DOHH2 (cell line): Measurements from ENCODE around the gene ATP9B.
A peak's percentile ranks its signal among the peaks of the same experiment; 100 is the strongest.

Source experiments
- H3F3A ChIP-seq: fragments of 200-600 bp; sonication (generic), shearing (Covaris generic); 2 replicates; pipeline ENCODE4 v1.6.0; 2016; ENCODE audit warnings: antibody characterized with exemption, mild to moderate bottlenecking; ENCODE audit not compliant: control insufficient read depth, insufficient read depth
- H3K27ac ChIP-seq: fragments of 200-600 bp; sonication (generic); 2 replicates; pipeline ENCODE4 v1.5.1; 2014; ENCODE audit warnings: low read depth, mild to moderate bottlenecking, low read length, moderate library complexity
- H3K27me3 ChIP-seq: fragments of 200-600 bp; sonication (generic); 2 replicates; pipeline ENCODE4 v1.6.1; 2014; ENCODE audit warnings: mild to moderate bottlenecking, low read length, mixed read lengths; ENCODE audit not compliant: control insufficient read depth
- H3K36me3 ChIP-seq: fragments of 200-600 bp; sonication (generic); 2 replicates; pipeline ENCODE4 v1.6.1; 2014; ENCODE audit warnings: mild to moderate bottlenecking, low read length, moderate library complexity, mixed read lengths; ENCODE audit not compliant: control insufficient read depth
- H3K4me1 ChIP-seq: fragments of 200-600 bp; sonication (generic); 2 replicates; pipeline ENCODE4 v1.6.1; 2014; ENCODE audit warnings: mild to moderate bottlenecking, low read length, mixed read lengths; ENCODE audit not compliant: control insufficient read depth
- H3K4me2 ChIP-seq: fragments of 200-600 bp; sonication (generic); 2 replicates; pipeline ENCODE4 v1.6.0; 2014; ENCODE audit warnings: mild to moderate bottlenecking, low read length, moderate library complexity
- H3K4me3 ChIP-seq: fragments of 200-600 bp; sonication (generic); 2 replicates; pipeline ENCODE4 v1.5.1; 2014; ENCODE audit warnings: mild to moderate bottlenecking, low read length, mixed read lengths
- H3K79me2 ChIP-seq: fragments of 200-600 bp; sonication (generic); 2 replicates; pipeline ENCODE4 v1.6.1; 2014; ENCODE audit warnings: mild to moderate bottlenecking, low read length, mixed read lengths; ENCODE audit not compliant: control insufficient read depth
- H3K9me2 ChIP-seq: fragments of 200-600 bp; sonication (generic); replicated peaks from 2 replicates; pipeline ENCODE4 v1.6.1; 2014; ENCODE audit warnings: mild to moderate bottlenecking, low read length, mixed read lengths; ENCODE audit not compliant: control insufficient read depth
- H3K9me3 ChIP-seq: fragments of 200-600 bp; sonication (generic); 2 replicates; pipeline ENCODE4 v1.6.1; 2014; ENCODE audit warnings: antibody characterized with exemption, low read length, mixed read lengths; ENCODE audit not compliant: control insufficient read depth, insufficient read depth
- H4K20me1 ChIP-seq: fragments of 200-600 bp; sonication (generic); 2 replicates; pipeline ENCODE4 v1.6.0; 2014; ENCODE audit warnings: low read depth, mild to moderate bottlenecking, antibody characterized with exemption, low read length, moderate library complexity; ENCODE audit not compliant: control insufficient read depth, insufficient read depth
- EZH2phosphoT487 ChIP-seq: fragments of 200-600 bp; sonication (generic); IDR thresholded peaks from 2 replicates; pipeline ENCODE4 v1.6.1; 2017; ENCODE audit warnings: borderline replicate concordance, mild to moderate bottlenecking, antibody characterized with exemption, low read length, moderate library complexity, mixed read lengths
- TF ChIP-seq, protein P1 (sequence below): fragments of 200-600 bp; sonication (generic); IDR thresholded peaks from one replicate; pipeline ENCODE4 v1.5.1; 2014; ENCODE audit warnings: antibody characterized with exemption, mild to moderate bottlenecking, low read depth, low read length; ENCODE audit not compliant: poor library complexity, severe bottlenecking

ATP9B gene

GRCh38 chr18:79241755-79242154 is 172.6 kb downstream of the ATP9B start:
- Histone ChIP-seq H3K4me2 (peak overlapping the region; percentile 62), H3K4me1 (peaks cover 51% of the 10 kb centered on the region), H3K9me3 (no peaks in the 10 kb centered on the region), H3K36me3 (no peaks in the 10 kb centered on the region), H4K20me1 (no peaks in the 10 kb centered on the region), H3K9me2 (no peaks in the 10 kb centered on the region), H3K27ac (peak overlapping the region; percentile 85), H3K79me2 (no peaks in the 10 kb centered on the region), H3K4me3 (peak overlapping the region; percentile 55), H3F3A (peaks cover 12% of the 10 kb centered on the region), H3K27me3 (no peaks in the 10 kb centered on the region)
- TF ChIP-seq, protein P1, sequence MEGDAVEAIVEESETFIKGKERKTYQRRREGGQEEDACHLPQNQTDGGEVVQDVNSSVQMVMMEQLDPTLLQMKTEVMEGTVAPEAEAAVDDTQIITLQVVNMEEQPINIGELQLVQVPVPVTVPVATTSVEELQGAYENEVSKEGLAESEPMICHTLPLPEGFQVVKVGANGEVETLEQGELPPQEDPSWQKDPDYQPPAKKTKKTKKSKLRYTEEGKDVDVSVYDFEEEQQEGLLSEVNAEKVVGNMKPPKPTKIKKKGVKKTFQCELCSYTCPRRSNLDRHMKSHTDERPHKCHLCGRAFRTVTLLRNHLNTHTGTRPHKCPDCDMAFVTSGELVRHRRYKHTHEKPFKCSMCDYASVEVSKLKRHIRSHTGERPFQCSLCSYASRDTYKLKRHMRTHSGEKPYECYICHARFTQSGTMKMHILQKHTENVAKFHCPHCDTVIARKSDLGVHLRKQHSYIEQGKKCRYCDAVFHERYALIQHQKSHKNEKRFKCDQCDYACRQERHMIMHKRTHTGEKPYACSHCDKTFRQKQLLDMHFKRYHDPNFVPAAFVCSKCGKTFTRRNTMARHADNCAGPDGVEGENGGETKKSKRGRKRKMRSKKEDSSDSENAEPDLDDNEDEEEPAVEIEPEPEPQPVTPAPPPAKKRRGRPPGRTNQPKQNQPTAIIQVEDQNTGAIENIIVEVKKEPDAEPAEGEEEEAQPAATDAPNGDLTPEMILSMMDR = no peak
- TF ChIP-seq EZH2phosphoT487 = no peak

- Histone ChIP-seq H3K4me1 (peaks cover 52% of the 10 kb centered on the region), H3K9me2 (no peaks in the 10 kb centered on the region), H3F3A (peaks cover 12% of the 10 kb centered on the region), H3K27me3 (no peaks in the 10 kb centered on the region), H3K36me3 (no peaks in the 10 kb centered on the region), H3K9me3 (no peaks in the 10 kb centered on the region), H3K4me2 (peak overlapping the region; percentile 62), H3K79me2 (no peaks in the 10 kb centered on the region), H3K27ac (peak overlapping the region; percentile 85), H4K20me1 (no peaks in the 10 kb centered on the region), H3K4me3 (peak overlapping the region; percentile 55)
- TF ChIP-seq EZH2phosphoT487 = no peak
- TF ChIP-seq, protein P1 = no peak
Observed at GRCh38 chr18:79242246-79242645, 173.1 kb downstream of the ATP9B start.

GRCh38 chr18:79245517-79246001 is 176.4 kb downstream of the ATP9B start:
- H3K9me2 ChIP-seq = no peaks in the 10 kb centered on the region
- H3K4me3 ChIP-seq = no peak overlapping the region
- no peak overlapping the region for H3K4me2 ChIP-seq

More at GRCh38 chr18:79245517-79246001, 176.4 kb downstream of the ATP9B start:
- H3F3A ChIP-seq = peaks cover 12% of the 10 kb centered on the region
- peaks cover 52% of the 10 kb centered on the region for H3K4me1 ChIP-seq
- no peaks in the 10 kb centered on the region for H4K20me1 ChIP-seq
- no peaks in the 10 kb centered on the region for H3K9me3 ChIP-seq
- H3K27ac ChIP-seq = no peak overlapping the region
- TF ChIP-seq, protein P1 = no peak
- TF ChIP-seq EZH2phosphoT487 = no peak
- H3K27me3 ChIP-seq = no peaks in the 10 kb centered on the region
- H3K36me3 ChIP-seq = no peaks in the 10 kb centered on the region
- no peaks in the 10 kb centered on the region for H3K79me2 ChIP-seq
